Measurements from ENCODE around the gene BBX. TPM values are rescaled to one million over a fixed set of nuclear protein-coding genes. Genes with fewer than 3 reads are reported as not detected.

Gene BBX
- total and polyA plus RNA-seq, 2 of the 4 experiments (the other 2 are of a cell fraction), result 13.6 to 107 TPM

- BruUV-seq (replicated peaks), result no TSS peak
These were observed 249.3 kb downstream of the BBX start for GRCh38 chr3:107772016-107772415.

More at GRCh38 chr3:107772016-107772415, 249.3 kb downstream of the BBX start:
- in situ Hi-C loops (cut with MboI; ENCODE audit: low sequenced_read_pairs) (no loop called here), dilution Hi-C loops (cut with HindIII; ENCODE audit: low sequenced_read_pairs, unreplicated experiment) (no loop called here), intact Hi-C loops (cut with micrococcal nuclease) (no loop called here)
- no peak overlapping the region for H2AK9ac ChIP-seq (replicated peaks; ENCODE audit: low read depth, low read length, poor library complexity)
- H3K4me1 ChIP-seq (ENCODE audit: control insufficient read depth, insufficient read depth, low read length), result peaks cover 1% of the 10 kb centered on the region; the same call in 1 of the 2 replicates
- no peak overlapping the region for H3K4ac ChIP-seq (ENCODE audit: low read depth, low read length)
- no peaks in the 10 kb centered on the region for H3K9me3 ChIP-seq (ENCODE audit: control insufficient read depth, insufficient read depth, low read length)
- H4K5ac ChIP-seq (ENCODE audit: low read depth, low read length), result no peak overlapping the region
- H3K18ac ChIP-seq (ENCODE audit: low read depth, low read length), result no peak overlapping the region
- H2BK120ac ChIP-seq (ENCODE audit: low read depth, low read length), result no peak overlapping the region
- H4K8ac ChIP-seq (ENCODE audit: low read depth in 2 of 2, low read length in 2 of 2), result no peak overlapping the region
- H2AK5ac ChIP-seq (ENCODE audit: low read depth, low read length), result no peak overlapping the region
- ATAC-seq (ENCODE audit: low read depth), result no peak
- H3K27me3 ChIP-seq (ENCODE audit: control insufficient read depth, insufficient read depth, low read length), result no peaks in the 10 kb centered on the region
- no peak overlapping the region for H2BK5ac ChIP-seq (ENCODE audit: low read depth, low read length, poor library complexity, severe bottlenecking)
- TF ChIP-seq CEBPB (IDR thresholded peaks at IDR 0.05; ENCODE audit: low read depth, low read length), result no peak
- no peak for TF ChIP-seq BHLHE40 (IDR thresholded peaks at IDR 0.05; ENCODE audit: low read depth, low read length)
- no peak for TF ChIP-seq RCOR1 (IDR thresholded peaks at IDR 0.05; ENCODE audit: insufficient replicate concordance, low read length)
- TF ChIP-seq CHD1 (IDR thresholded peaks at IDR 0.05; ENCODE audit: low read depth, low read length), result no peak
- TF ChIP-seq USF2 (IDR thresholded peaks at IDR 0.05; ENCODE audit: low read depth, low read length), result no peak
- no peak for TF ChIP-seq RAD21 (IDR thresholded peaks at IDR 0.05; ENCODE audit: low read length)
- TF ChIP-seq, protein P1, sequence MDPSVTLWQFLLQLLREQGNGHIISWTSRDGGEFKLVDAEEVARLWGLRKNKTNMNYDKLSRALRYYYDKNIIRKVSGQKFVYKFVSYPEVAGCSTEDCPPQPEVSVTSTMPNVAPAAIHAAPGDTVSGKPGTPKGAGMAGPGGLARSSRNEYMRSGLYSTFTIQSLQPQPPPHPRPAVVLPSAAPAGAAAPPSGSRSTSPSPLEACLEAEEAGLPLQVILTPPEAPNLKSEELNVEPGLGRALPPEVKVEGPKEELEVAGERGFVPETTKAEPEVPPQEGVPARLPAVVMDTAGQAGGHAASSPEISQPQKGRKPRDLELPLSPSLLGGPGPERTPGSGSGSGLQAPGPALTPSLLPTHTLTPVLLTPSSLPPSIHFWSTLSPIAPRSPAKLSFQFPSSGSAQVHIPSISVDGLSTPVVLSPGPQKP (IDR thresholded peaks at IDR 0.05; ENCODE audit: borderline replicate concordance, low read depth, low read length), result no peak
- TF ChIP-seq RFX5 (IDR thresholded peaks at IDR 0.05; ENCODE audit: low read depth, low read length), result no peak
- no peak for TF ChIP-seq SMC3 (IDR thresholded peaks at IDR 0.05; ENCODE audit: low read depth, low read length)
- no peak for TF ChIP-seq FOS (IDR thresholded peaks at IDR 0.05; ENCODE audit: low read depth, low read length)
- TF ChIP-seq MXI1 (IDR thresholded peaks at IDR 0.05; ENCODE audit: borderline replicate concordance, low read depth, low read length), result no peak
- TF ChIP-seq NFE2L2 (IDR thresholded peaks at IDR 0.05; ENCODE audit: low read depth, low read length), result no peak
- TF ChIP-seq, protein P2, sequence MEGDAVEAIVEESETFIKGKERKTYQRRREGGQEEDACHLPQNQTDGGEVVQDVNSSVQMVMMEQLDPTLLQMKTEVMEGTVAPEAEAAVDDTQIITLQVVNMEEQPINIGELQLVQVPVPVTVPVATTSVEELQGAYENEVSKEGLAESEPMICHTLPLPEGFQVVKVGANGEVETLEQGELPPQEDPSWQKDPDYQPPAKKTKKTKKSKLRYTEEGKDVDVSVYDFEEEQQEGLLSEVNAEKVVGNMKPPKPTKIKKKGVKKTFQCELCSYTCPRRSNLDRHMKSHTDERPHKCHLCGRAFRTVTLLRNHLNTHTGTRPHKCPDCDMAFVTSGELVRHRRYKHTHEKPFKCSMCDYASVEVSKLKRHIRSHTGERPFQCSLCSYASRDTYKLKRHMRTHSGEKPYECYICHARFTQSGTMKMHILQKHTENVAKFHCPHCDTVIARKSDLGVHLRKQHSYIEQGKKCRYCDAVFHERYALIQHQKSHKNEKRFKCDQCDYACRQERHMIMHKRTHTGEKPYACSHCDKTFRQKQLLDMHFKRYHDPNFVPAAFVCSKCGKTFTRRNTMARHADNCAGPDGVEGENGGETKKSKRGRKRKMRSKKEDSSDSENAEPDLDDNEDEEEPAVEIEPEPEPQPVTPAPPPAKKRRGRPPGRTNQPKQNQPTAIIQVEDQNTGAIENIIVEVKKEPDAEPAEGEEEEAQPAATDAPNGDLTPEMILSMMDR (conservative IDR thresholded peaks at IDR 0.05; ENCODE audit: low read depth, low read length), result no peak
- no peak for TF ChIP-seq POLR2A (IDR thresholded peaks at IDR 0.05; ENCODE audit: low read depth, low read length)
- no peak for TF ChIP-seq MAFK (IDR thresholded peaks at IDR 0.05; ENCODE audit: low read depth, low read length)
- no peak for TF ChIP-seq MAZ (IDR thresholded peaks at IDR 0.05; ENCODE audit: borderline replicate concordance, low read depth, low read length)
- no peak overlapping the region for H3K23ac ChIP-seq (ENCODE audit: low read depth, low read length)
- no peaks in the 10 kb centered on the region for H4K20me1 ChIP-seq (ENCODE audit: insufficient read depth, low read length)
- no peaks in the 10 kb centered on the region for H3K9me1 ChIP-seq (ENCODE audit: insufficient read depth, low read length)
- no peak overlapping the region for H4K91ac ChIP-seq (ENCODE audit: insufficient read depth, low read depth, low read length)
- no peak overlapping the region for H3K4me2 ChIP-seq (ENCODE audit: low read depth, low read length)
- CTCF ChIA-PET, result no interaction called here
- no peak for DNase-seq
- WGBS, 2 experiments (ENCODE audit: extremely low coverage in 2 of 2, insufficient read length in 1 of 2), result no CpG with 5 or more reads among the region's 6 CpGs
- H3K14ac ChIP-seq (replicated peaks; ENCODE audit: low read depth, low read length), result no peak overlapping the region
- H2AFZ ChIP-seq (replicated peaks; ENCODE audit: low read length, poor library complexity), result no peak overlapping the region
- no peak overlapping the region for H2BK15ac ChIP-seq (ENCODE audit: low read depth, low read length)
- H3K9ac ChIP-seq (ENCODE audit: low read depth, low read length), result no peak overlapping the region
- H3K56ac ChIP-seq (ENCODE audit: extremely low read depth, insufficient read depth, low read length), result no peak overlapping the region
- H3K36me3 ChIP-seq (ENCODE audit: control insufficient read depth, insufficient read depth, low read length), result peaks cover 10% of the 10 kb centered on the region
- POLR2A ChIA-PET (ENCODE audit: unreplicated experiment), result no interaction called here
- H3K79me1 ChIP-seq (ENCODE audit: low read depth in 1 of 2, low read length in 2 of 2), result no peaks in the 10 kb centered on the region
- no peak overlapping the region for H2BK20ac ChIP-seq (ENCODE audit: low read depth, low read length)
- H3K27ac ChIP-seq (ENCODE audit: insufficient read depth, low read length), result no peak overlapping the region
- H3K4me3 ChIP-seq (ENCODE audit: insufficient read depth, low read depth, low read length), result no peak overlapping the region

Measured in IMR-90 (cell line).